Calu3 (cell line): ENCODE results near the gene OR6Q1. TPM values are rescaled to one million over a fixed set of nuclear protein-coding genes. Genes with fewer than 3 reads are reported as not detected.

ENCODE experiments used
- BruUV-seq: library from RNA; stranded (reverse); fragments of 400-500 nt; replicated peaks from 2 replicates; lab custom pipeline; 2021; lab: Mats Ljungman, UMichigan
- CTCF ChIA-PET: fragments of 300-600 bp; sonication (Branson Sonifier 250); formaldehyde crosslinking; loops from one replicate; lab custom pipeline; 2022; ENCODE audit warnings: antibody characterized with exemption; lab: Charles Lee
- DNase-seq: peaks from one replicate; pipeline ENCODE4 v3.0.0; 2022
- H3K27ac Mint-ChIP-seq: one replicate; pipeline ENCODE4 v1.8.0; 2022; ENCODE audit warnings: mixed read lengths; ENCODE audit not compliant: unreplicated experiment
- H3K27me3 Mint-ChIP-seq: one replicate; pipeline ENCODE4 v1.8.0; 2022; ENCODE audit warnings: mixed read lengths; ENCODE audit not compliant: unreplicated experiment
- H3K36me3 Mint-ChIP-seq: one replicate; pipeline ENCODE4 v1.8.0; 2022; ENCODE audit warnings: mild to moderate bottlenecking, moderate library complexity, mixed read lengths; ENCODE audit not compliant: insufficient read depth, unreplicated experiment
- H3K4me1 Mint-ChIP-seq: one replicate; pipeline ENCODE4 v1.8.0; 2022; ENCODE audit warnings: mild to moderate bottlenecking, low read depth, mixed read lengths; ENCODE audit not compliant: unreplicated experiment
- H3K4me3 Mint-ChIP-seq: one replicate; pipeline ENCODE4 v1.8.0; 2022; ENCODE audit warnings: mild to moderate bottlenecking, low read depth, moderate library complexity, mixed read lengths; ENCODE audit not compliant: unreplicated experiment
- H3K9me3 Mint-ChIP-seq: one replicate; pipeline ENCODE4 v1.8.0; 2022; ENCODE audit warnings: low read depth, mixed read lengths; ENCODE audit not compliant: unreplicated experiment
- CTCF ChIP-seq: fragments of 200-600 bp; IDR thresholded peaks from one replicate; pipeline ENCODE4 v1.8.0; 2022; ENCODE audit warnings: antibody characterized with exemption; ENCODE audit not compliant: unreplicated experiment
- intact Hi-C: fragments of 100-400 bp; cut with micrococcal nuclease; formaldehyde crosslinking; loops from one replicate; pipeline ENCODE4 v1.10.0; 2022; ENCODE audit not compliant: unreplicated experiment
- total RNA-seq: library from RNA; stranded (reverse); gene quantifications from 2 replicates; pipeline ENCODE4 v1.2.3, GENCODE V29; 2022

Gene OR6Q1
- total RNA-seq, 1 experiment from 2014 or later = not detected

GRCh38 chr11:58027341-58027740, 3.4 kb upstream of the OR6Q1 start:
- CTCF ChIA-PET = no interaction called here
- intact Hi-C loops = no loop called here

GRCh38 chr11:58028687-58029411, 1.9 kb upstream of the OR6Q1 start:
- Mint-ChIP-seq H3K4me1 (no peaks in the 10 kb centered on the region), H3K4me3 (no peak overlapping the region), H3K36me3 (no peaks in the 10 kb centered on the region), H3K27ac (no peak overlapping the region), H3K9me3 (peaks cover 9% of the 10 kb centered on the region), H3K27me3 (no peaks in the 10 kb centered on the region)
- DNase-seq = no peak
- CTCF ChIA-PET = interaction anchor here (0.6 kb wide), 1 partner anchor 39 kb away, joined by 4 read pairs; no protein-coding TSS in a partner anchor
- no peak for TF ChIP-seq CTCF
- intact Hi-C loops = no loop called here
- no TSS peak for BruUV-seq

More at GRCh38 chr11:58027341-58027740, 3.4 kb upstream of the OR6Q1 start:
- no peak for DNase-seq
- Mint-ChIP-seq H3K9me3 (peaks cover 9% of the 10 kb centered on the region), H3K4me1 (no peaks in the 10 kb centered on the region), H3K4me3 (no peak overlapping the region), H3K27me3 (no peaks in the 10 kb centered on the region), H3K36me3 (no peaks in the 10 kb centered on the region), H3K27ac (no peak overlapping the region)
- BruUV-seq = no TSS peak
- TF ChIP-seq CTCF = no peak

- Mint-ChIP-seq H3K36me3 (no peaks in the 10 kb centered on the region), H3K4me3 (no peak overlapping the region), H3K27ac (no peak overlapping the region), H3K27me3 (no peaks in the 10 kb centered on the region), H3K4me1 (no peaks in the 10 kb centered on the region), H3K9me3 (peaks cover 9% of the 10 kb centered on the region)
- BruUV-seq = no TSS peak
- CTCF ChIA-PET = no interaction called here
- intact Hi-C loops = no loop called here
- DNase-seq = no peak
- no peak for TF ChIP-seq CTCF
These were observed 3.7 kb downstream of the OR6Q1 start for GRCh38 chr11:58034471-58034870.

- Mint-ChIP-seq H3K27ac (no peak overlapping the region), H3K36me3 (no peaks in the 10 kb centered on the region), H3K4me1 (no peaks in the 10 kb centered on the region), H3K9me3 (no peaks in the 10 kb centered on the region), H3K27me3 (no peaks in the 10 kb centered on the region), H3K4me3 (no peak overlapping the region)
- DNase-seq = no peak
- intact Hi-C loops = no loop called here
- BruUV-seq = no TSS peak
- CTCF ChIA-PET = no interaction called here
- TF ChIP-seq CTCF = no peak
These were observed 8.8 kb downstream of the OR6Q1 start for GRCh38 chr11:58039589-58039988.
